ENCODE results near the gene COL4A2.

Gene COL4A2

DNA sequence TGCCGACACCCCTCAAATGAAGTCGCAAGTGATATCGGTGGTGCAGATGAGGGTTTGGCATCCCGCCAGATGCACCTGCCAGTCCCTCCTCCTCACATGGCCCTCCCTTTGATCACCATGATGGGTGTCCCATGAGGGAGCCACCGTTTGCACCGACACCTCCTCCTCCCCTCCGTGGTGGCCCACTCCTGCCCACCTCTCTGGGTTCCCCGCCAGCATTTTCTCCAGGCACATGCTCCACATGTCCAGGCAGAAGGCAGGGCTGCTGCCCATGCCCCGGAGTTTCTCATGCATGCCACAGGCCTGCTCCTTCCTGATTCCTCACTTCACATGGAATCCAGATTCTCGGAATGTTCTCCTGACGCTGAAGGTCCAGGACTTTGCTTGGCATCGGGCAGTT is 49.3 kb downstream of the COL4A2 start:
- TF ChIP-seq, protein P1, sequence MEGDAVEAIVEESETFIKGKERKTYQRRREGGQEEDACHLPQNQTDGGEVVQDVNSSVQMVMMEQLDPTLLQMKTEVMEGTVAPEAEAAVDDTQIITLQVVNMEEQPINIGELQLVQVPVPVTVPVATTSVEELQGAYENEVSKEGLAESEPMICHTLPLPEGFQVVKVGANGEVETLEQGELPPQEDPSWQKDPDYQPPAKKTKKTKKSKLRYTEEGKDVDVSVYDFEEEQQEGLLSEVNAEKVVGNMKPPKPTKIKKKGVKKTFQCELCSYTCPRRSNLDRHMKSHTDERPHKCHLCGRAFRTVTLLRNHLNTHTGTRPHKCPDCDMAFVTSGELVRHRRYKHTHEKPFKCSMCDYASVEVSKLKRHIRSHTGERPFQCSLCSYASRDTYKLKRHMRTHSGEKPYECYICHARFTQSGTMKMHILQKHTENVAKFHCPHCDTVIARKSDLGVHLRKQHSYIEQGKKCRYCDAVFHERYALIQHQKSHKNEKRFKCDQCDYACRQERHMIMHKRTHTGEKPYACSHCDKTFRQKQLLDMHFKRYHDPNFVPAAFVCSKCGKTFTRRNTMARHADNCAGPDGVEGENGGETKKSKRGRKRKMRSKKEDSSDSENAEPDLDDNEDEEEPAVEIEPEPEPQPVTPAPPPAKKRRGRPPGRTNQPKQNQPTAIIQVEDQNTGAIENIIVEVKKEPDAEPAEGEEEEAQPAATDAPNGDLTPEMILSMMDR (IDR thresholded peaks at IDR 0.05; ENCODE audit: insufficient read depth, low read length, missing control alignments), result no peak
- ChIA-PET POLR2A (no interaction called here), CTCF (no interaction called here)
- H3K4me3 ChIP-seq (ENCODE audit: low read depth, low read length), result no peak overlapping the region
- DNase-seq (ENCODE audit: low read depth, low spot score), result no peak

DNA sequence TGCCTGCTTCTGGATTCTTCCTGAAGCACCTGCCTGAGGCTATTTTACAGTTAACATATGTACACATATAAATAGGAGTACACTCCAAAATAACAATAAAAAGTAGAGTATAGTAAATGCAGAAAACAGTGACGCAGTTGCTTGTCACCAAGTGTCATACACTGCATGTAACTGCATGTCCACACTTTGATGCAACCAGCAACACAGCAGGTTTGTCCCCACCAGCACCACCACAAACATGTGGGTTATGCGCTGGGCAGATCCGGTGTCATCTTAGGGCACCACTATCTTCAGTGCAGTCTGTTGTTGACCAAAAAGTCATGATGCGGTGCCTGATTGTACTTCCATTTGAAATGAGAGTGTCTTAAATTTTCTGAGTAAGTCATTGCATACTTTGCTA is 51.3 kb downstream of the COL4A2 start:
- ChIA-PET POLR2A (no interaction called here), CTCF (no interaction called here)
- H3K4me3 ChIP-seq (ENCODE audit: low read depth, low read length), result no peak overlapping the region
- TF ChIP-seq, protein P1 (IDR thresholded peaks at IDR 0.05; ENCODE audit: insufficient read depth, low read length, missing control alignments), result no peak
- no peak for DNase-seq (ENCODE audit: low read depth, low spot score)

DNA sequence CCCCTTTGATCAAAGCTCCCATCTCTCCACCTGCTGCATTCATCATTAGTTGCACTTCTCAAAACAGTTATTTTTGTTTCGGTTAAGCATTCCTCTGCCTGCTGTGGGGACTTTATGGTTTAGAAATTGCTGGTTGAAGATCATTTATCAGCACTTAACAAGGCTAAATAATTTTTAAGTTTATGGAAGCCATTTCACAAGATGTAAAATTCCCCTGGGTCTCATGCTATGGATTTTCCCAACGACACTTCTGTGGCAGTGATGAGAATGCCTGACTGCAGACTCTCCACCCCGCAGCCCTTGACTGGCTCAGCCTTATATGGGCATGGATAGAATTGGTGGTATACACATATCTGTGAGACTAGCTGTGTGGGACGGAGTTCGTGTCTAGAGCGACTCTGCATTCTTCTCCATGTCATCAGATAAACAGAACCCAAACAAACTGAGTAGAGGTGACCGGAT is 52.8 kb downstream of the COL4A2 start:
- POLR2A ChIA-PET, result no interaction called here
- TF ChIP-seq, protein P1 (IDR thresholded peaks at IDR 0.05; ENCODE audit: insufficient read depth, low read length, missing control alignments), result no peak
- peak; percentile 74 for DNase-seq (ENCODE audit: low read depth, low spot score)
- H3K4me3 ChIP-seq (ENCODE audit: low read depth, low read length), result no peak overlapping the region
- CTCF ChIA-PET, result interaction anchor here (0.8 to 2.4 kb wide), 3 partner anchors 44 to 127 kb away, joined by 3 to 7 read pairs (median 5); no protein-coding TSS in a partner anchor

DNA sequence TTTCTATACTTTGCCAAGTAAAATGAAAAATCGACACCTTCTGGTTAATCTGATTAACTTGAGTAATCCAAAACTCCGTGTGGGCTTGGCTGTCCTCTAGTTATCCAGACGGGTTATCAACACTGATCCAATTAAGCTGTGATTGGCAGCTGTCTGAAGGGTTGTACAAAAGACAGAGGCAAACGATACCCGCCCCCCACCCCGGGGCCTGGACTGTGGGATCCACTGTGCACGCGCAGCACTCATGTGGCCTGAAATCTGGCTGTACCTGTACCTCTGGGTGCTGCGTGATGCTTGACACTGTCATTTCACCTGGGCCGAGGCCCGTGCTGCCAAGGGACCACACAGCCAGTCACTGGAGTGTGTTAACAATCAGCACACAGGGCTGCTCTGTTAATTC is 53.5 kb downstream of the COL4A2 start:
- DNase-seq (ENCODE audit: low read depth, low spot score), result no peak
- ChIA-PET POLR2A (interaction anchor here (0.8 to 1.4 kb wide), 6 partner anchors 9 to 59 kb away, joined by 3 to 6 read pairs (median 4); partner anchors contain the start of genes COL4A1 and COL4A2), CTCF (interaction anchor here (0.8 to 2.4 kb wide), 5 partner anchors 10 to 127 kb away, joined by 3 to 7 read pairs (median 3); no protein-coding TSS in a partner anchor)
- TF ChIP-seq, protein P1 (IDR thresholded peaks at IDR 0.05; ENCODE audit: insufficient read depth, low read length, missing control alignments), result no peak
- H3K4me3 ChIP-seq (ENCODE audit: low read depth, low read length), result no peak overlapping the region

DNA sequence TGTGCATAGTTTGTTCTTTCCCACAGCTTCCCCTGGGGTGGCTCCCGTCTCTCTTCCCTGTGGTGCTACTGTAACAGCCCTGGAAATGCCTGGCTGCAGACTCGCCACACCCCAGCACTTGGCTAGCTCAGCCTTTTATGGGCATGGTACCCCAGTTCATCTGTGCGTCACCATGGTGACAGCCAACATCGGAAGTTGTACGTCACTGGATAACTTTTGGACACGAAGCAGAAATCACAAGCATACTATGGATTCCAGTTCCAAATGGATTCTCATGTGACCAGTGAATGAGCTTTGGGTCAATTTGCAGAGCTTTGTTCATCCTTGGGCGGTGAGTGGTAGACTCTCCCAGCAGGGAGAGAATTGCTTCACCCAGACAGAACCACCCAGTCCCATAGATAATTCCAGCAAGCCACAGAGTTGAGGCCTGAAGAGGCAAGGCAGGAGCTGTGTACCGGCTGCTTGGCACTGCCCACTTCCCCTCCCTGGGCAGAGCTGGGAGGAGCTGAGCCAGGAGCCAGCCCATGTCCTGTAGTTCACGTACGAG is 54.4 kb downstream of the COL4A2 start:
- H3K4me3 ChIP-seq (ENCODE audit: low read depth, low read length), result no peak overlapping the region
- POLR2A ChIA-PET, result interaction anchor here (0.6 to 1.4 kb wide), 9 partner anchors 10 to 60 kb away, joined by 3 to 6 read pairs (median 4); partner anchors contain the start of genes COL4A1 and COL4A2
- CTCF ChIA-PET, result interaction anchor here (0.9 to 2.4 kb wide), 6 partner anchors 9 to 114 kb away, joined by 3 to 7 read pairs (median 4); no protein-coding TSS in a partner anchor
- TF ChIP-seq, protein P1 (IDR thresholded peaks at IDR 0.05; ENCODE audit: insufficient read depth, low read length, missing control alignments), result no peak
- peak; percentile 91 for DNase-seq (ENCODE audit: low read depth, low spot score)

DNA sequence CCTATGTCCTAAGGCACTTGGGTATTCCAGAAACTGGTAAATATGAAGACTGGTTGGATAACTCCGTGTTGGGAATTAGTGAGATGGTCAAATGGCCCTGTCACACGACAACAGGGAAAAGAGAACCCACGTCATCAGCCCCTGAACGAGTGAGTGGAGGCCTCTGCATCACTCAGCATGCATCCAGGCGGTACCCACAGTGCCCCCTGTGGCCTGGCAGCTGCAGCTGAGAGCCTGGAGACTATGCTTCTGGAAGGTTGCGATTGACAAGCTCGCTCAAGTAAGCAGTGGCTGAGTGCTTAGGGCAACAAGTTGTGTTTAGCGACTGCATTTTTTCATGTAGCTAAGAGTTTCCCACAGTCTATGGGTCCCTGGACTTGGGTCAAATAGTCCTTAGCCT is 55.9 kb downstream of the COL4A2 start:
- TF ChIP-seq, protein P1 (IDR thresholded peaks at IDR 0.05; ENCODE audit: insufficient read depth, low read length, missing control alignments), result no peak
- DNase-seq (ENCODE audit: low read depth, low spot score), result no peak
- CTCF ChIA-PET, result interaction anchor here (0.6 to 1.8 kb wide), 6 partner anchors 12 to 41 kb away, joined by 3 to 5 read pairs (median 3); no protein-coding TSS in a partner anchor
- POLR2A ChIA-PET, result no interaction called here
- H3K4me3 ChIP-seq (ENCODE audit: low read depth, low read length), result no peak overlapping the region

All from AG04449 (cell line).